SK-N-SH treated with all-trans-retinoic acid at 6 μM for 48 hours (cell line): ENCODE data around the gene CCDC14.

Source experiments
- ARNTL ChIP-seq: fragments of 450-650 bp; formaldehyde crosslinking; IDR thresholded peaks from 2 replicates; pipeline ENCODE4 v1.5.0; 2020; ENCODE audit warnings: low read depth, mild to moderate bottlenecking, moderate library complexity, borderline replicate concordance
- PPARA ChIP-seq: fragments of 250-450 bp; sonication (Bioruptor Pico); IDR thresholded peaks from 2 replicates; pipeline ENCODE4 v1.5.0; 2020; ENCODE audit warnings: mild to moderate bottlenecking, borderline replicate concordance
- TCF4 ChIP-seq: fragments of 250-450 bp; sonication (Bioruptor Pico); IDR thresholded peaks from 2 replicates; pipeline ENCODE4 v1.8.0; 2021; ENCODE audit warnings: mild to moderate bottlenecking, moderate library complexity, borderline replicate concordance
- ZFP3 ChIP-seq: fragments of 250-450 bp; sonication (Bioruptor Pico); IDR thresholded peaks from 2 replicates; pipeline ENCODE4 v1.5.0; 2020; ENCODE audit warnings: mild to moderate bottlenecking, moderate library complexity
- ZFP30 ChIP-seq: fragments of 450-650 bp; formaldehyde crosslinking; IDR thresholded peaks from 2 replicates; pipeline ENCODE4 v1.5.0; 2022; ENCODE audit warnings: mild to moderate bottlenecking, moderate library complexity
- ZNF565 ChIP-seq: fragments of 450-650 bp; formaldehyde crosslinking; conservative IDR thresholded peaks from 2 replicates; pipeline ENCODE4 v1.5.0; 2020; ENCODE audit warnings: low read depth, mild to moderate bottlenecking, moderate library complexity
- TF ChIP-seq, protein P1 (sequence below): fragments of 250-450 bp; sonication (Bioruptor Pico); IDR thresholded peaks from 2 replicates; pipeline ENCODE4 v1.8.0; 2020; ENCODE audit warnings: mild to moderate bottlenecking, moderate library complexity, borderline replicate concordance
- TF ChIP-seq, protein P2 (sequence below): fragments of 250-450 bp; sonication (Bioruptor Pico); IDR thresholded peaks from 2 replicates; pipeline ENCODE4 v1.5.1; 2020; ENCODE audit warnings: low read depth, mild to moderate bottlenecking, moderate library complexity
- TF ChIP-seq, protein P3 (sequence below): fragments of 250-450 bp; sonication (Bioruptor Pico); IDR thresholded peaks from 2 replicates; pipeline ENCODE4 v1.8.0; 2021; ENCODE audit warnings: low read depth, mild to moderate bottlenecking, moderate library complexity, borderline replicate concordance
- TF ChIP-seq, protein P4 (sequence below): fragments of 250-450 bp; sonication (Bioruptor Pico); IDR thresholded peaks from 2 replicates; pipeline ENCODE4 v1.5.0; 2020; ENCODE audit warnings: mild to moderate bottlenecking, moderate library complexity

DNA sequence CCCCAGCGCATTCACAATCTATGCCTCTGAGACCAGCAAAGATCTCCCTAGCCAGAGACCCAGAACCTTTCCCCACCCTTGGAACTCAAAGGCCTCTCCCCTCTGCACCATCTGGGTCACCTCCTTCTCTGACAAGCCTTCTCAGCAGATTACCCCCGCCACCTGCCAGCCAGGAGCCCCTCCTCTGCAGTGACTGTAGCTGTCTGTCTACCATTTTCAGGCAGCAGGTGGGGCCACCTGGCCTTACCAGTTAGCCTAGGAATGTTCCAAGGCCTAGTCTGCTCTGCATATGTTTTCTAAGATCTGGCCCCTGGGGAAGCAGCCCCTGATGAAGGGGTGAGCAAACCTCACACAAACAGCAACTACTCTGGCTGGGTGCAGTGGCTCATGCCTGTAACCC lies 79.3 kb downstream of the CCDC14 start:
- TF ChIP-seq, protein P1, sequence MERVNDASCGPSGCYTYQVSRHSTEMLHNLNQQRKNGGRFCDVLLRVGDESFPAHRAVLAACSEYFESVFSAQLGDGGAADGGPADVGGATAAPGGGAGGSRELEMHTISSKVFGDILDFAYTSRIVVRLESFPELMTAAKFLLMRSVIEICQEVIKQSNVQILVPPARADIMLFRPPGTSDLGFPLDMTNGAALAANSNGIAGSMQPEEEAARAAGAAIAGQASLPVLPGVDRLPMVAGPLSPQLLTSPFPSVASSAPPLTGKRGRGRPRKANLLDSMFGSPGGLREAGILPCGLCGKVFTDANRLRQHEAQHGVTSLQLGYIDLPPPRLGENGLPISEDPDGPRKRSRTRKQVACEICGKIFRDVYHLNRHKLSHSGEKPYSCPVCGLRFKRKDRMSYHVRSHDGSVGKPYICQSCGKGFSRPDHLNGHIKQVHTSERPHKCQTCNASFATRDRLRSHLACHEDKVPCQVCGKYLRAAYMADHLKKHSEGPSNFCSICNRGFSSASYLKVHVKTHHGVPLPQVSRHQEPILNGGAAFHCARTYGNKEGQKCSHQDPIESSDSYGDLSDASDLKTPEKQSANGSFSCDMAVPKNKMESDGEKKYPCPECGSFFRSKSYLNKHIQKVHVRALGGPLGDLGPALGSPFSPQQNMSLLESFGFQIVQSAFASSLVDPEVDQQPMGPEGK (CRISPR knock-in tag), result no peak
- TF ChIP-seq, protein P2, sequence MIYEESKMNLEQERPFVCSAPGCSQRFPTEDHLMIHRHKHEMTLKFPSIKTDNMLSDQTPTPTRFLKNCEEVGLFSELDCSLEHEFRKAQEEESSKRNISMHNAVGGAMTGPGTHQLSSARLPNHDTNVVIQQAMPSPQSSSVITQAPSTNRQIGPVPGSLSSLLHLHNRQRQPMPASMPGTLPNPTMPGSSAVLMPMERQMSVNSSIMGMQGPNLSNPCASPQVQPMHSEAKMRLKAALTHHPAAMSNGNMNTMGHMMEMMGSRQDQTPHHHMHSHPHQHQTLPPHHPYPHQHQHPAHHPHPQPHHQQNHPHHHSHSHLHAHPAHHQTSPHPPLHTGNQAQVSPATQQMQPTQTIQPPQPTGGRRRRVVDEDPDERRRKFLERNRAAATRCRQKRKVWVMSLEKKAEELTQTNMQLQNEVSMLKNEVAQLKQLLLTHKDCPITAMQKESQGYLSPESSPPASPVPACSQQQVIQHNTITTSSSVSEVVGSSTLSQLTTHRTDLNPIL (CRISPR knock-in tag), result no peak
- TF ChIP-seq, protein P3, sequence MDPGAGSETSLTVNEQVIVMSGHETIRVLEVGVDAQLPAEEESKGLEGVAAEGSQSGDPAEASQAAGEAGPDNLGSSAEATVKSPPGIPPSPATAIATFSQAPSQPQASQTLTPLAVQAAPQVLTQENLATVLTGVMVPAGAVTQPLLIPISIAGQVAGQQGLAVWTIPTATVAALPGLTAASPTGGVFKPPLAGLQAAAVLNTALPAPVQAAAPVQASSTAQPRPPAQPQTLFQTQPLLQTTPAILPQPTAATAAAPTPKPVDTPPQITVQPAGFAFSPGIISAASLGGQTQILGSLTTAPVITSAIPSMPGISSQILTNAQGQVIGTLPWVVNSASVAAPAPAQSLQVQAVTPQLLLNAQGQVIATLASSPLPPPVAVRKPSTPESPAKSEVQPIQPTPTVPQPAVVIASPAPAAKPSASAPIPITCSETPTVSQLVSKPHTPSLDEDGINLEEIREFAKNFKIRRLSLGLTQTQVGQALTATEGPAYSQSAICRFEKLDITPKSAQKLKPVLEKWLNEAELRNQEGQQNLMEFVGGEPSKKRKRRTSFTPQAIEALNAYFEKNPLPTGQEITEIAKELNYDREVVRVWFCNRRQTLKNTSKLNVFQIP (CRISPR knock-in tag), result no peak
- TF ChIP-seq PPARA (CRISPR knock-in tag) (no peak), ZFP30 (CRISPR knock-in tag) (no peak), TCF4 (CRISPR knock-in tag) (no peak), ARNTL (CRISPR knock-in tag) (no peak), ZFP3 (CRISPR knock-in tag) (no peak), ZNF565 (CRISPR knock-in tag) (no peak)
- TF ChIP-seq, protein P4, sequence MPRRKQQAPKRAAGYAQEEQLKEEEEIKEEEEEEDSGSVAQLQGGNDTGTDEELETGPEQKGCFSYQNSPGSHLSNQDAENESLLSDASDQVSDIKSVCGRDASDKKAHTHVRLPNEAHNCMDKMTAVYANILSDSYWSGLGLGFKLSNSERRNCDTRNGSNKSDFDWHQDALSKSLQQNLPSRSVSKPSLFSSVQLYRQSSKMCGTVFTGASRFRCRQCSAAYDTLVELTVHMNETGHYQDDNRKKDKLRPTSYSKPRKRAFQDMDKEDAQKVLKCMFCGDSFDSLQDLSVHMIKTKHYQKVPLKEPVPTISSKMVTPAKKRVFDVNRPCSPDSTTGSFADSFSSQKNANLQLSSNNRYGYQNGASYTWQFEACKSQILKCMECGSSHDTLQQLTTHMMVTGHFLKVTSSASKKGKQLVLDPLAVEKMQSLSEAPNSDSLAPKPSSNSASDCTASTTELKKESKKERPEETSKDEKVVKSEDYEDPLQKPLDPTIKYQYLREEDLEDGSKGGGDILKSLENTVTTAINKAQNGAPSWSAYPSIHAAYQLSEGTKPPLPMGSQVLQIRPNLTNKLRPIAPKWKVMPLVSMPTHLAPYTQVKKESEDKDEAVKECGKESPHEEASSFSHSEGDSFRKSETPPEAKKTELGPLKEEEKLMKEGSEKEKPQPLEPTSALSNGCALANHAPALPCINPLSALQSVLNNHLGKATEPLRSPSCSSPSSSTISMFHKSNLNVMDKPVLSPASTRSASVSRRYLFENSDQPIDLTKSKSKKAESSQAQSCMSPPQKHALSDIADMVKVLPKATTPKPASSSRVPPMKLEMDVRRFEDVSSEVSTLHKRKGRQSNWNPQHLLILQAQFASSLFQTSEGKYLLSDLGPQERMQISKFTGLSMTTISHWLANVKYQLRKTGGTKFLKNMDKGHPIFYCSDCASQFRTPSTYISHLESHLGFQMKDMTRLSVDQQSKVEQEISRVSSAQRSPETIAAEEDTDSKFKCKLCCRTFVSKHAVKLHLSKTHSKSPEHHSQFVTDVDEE (CRISPR knock-in tag), result no peak
